ENCODE results near the gene RIN1.
"Not testable (repeated sequence)": the region's sequence is repeated elsewhere in the genome, so short reads cannot be mapped to it uniquely, and the experiment has no call there.

The RIN1 gene

GRCh38 chr11:66318600-66318970 lies 17.6 kb downstream of the RIN1 start:
- no peak for DNase-seq

- no peak for DNase-seq
Observed at GRCh38 chr11:66317723-66318599, 18.3 kb downstream of the RIN1 start.

- DNase-seq: no peak
Observed at GRCh38 chr11:66317322-66317722, 18.9 kb downstream of the RIN1 start.

- DNase-seq: no peak
Observed at GRCh38 chr11:66316849-66317251, 19.4 kb downstream of the RIN1 start, which contains the start of gene CD248. Gene CD248, minus strand, starts transcription at chr11:66317044. Its CDS starts 17 bp downstream, at chr11:66317027.

GRCh38 chr11:66315921-66316811 lies 20.1 kb downstream of the RIN1 start:
- DNase-seq: no peak

- no peak for DNase-seq
Observed at GRCh38 chr11:66315498-66315885, 20.7 kb downstream of the RIN1 start.

GRCh38 chr11:66314561-66315497 lies 21.4 kb downstream of the RIN1 start:
- DNase-seq: no peak

GRCh38 chr11:66314186-66314501 lies 22.1 kb downstream of the RIN1 start:
- no peak for DNase-seq

GRCh38 chr11:66313321-66314185 lies 22.7 kb downstream of the RIN1 start:
- DNase-seq: no peak

GRCh38 chr11:66312549-66313320 lies 23.5 kb downstream of the RIN1 start:
- no peak for DNase-seq

GRCh38 chr11:66311965-66312548 lies 24.2 kb downstream of the RIN1 start:
- DNase-seq: no peak

GRCh38 chr11:66311470-66311964 lies 24.7 kb downstream of the RIN1 start:
- no peak for DNase-seq

GRCh38 chr11:66310803-66311440 lies 25.3 kb downstream of the RIN1 start:
- not testable (repeated sequence) for DNase-seq

- DNase-seq: no peak
Observed at GRCh38 chr11:66310324-66310723, 25.9 kb downstream of the RIN1 start.

- no peak for DNase-seq
Observed at GRCh38 chr11:66309475-66309874, 26.8 kb downstream of the RIN1 start.

- DNase-seq: no peak
Observed at GRCh38 chr11:66302656-66303055, 33.6 kb downstream of the RIN1 start.

- DNase-seq: no peak
Observed at GRCh38 chr11:66299186-66299585, 37.0 kb downstream of the RIN1 start.

- no peak for DNase-seq
Observed at GRCh38 chr11:66297610-66298009, 38.6 kb downstream of the RIN1 start.

Data from cortex of kidney (tissue), 1 donor.